GM12872 (cell line): Measurements from ENCODE around the gene SURF6.

Experiments
- CTCF ChIP-seq: IDR thresholded peaks from 3 replicates; pipeline ENCODE4 v1.5.1; 2011; ENCODE audit warnings: low read depth, mild to moderate bottlenecking, low read length, moderate library complexity; ENCODE audit not compliant: insufficient read depth

The SURF6 gene

GRCh38 chr9:133351526-133351907 is 15.5 kb upstream of the SURF6 start:
- no peak for TF ChIP-seq CTCF

DNA sequence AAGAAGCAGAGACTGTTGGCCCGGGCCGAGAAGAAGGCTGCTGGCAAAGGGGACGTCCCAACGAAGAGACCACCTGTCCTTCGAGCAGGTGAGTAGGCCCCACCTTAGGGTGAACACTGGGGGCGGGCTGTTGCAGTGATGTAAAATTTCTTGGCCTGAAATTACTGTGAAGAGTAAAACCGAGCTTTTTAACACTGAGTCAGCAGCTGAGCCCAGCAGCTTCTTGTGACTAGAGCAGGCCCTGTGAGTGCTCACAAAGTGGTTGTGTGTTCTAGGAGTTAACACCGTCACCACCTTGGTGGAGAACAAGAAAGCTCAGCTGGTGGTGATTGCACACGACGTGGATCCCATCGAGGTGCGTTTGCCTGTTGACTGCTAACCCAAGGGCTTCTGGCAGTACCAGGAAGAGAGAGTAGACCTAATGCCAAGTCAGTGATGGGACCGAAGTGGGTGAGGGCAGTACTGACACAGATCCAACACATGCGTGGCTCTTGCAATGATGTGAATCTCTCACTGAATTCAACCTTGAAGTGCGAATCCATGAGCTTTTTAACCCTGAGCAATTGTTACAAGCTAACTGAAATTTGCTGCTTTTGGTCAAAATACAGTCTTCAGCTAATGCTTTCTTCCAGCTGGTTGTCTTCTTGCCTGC is 14.1 kb upstream of the SURF6 start:
- no peak for TF ChIP-seq CTCF

DNA sequence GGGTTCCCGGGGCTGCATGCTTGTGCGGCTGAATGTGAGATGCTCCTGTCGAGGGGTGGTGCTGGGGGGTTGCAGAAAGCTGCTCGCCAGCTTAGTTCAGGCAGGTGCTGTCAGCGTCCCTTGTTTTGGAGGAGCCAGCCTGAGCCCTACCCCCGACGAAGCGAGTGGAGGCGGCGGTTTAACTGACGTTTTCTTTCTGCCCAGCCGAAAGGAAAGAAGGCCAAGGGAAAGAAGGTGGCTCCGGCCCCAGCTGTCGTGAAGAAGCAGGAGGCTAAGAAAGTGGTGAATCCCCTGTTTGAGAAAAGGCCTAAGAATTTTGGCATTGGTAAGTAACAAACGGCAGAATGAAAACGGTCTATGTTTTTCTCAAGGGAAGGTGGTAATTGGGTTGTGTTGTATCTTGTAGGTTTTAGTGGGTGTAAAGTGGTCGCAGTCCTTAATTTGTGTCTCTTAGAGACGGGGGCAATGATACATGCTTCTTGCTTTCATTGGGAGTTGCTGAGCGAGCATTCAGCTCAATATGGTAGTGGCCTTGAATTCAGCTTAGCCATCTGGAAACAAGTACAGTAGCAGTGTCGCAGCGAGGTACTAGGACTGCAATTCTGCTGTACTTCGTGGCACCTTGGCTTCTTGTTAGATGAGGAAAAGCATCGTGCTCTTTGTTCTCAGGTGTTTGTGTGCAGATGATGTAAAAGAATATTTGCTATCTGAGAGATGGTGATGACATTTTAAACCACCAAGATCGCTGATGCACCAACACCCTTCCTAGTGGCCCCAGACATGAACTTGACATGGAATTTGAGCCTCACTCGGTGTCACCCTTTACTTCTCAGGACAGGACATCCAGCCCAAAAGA is 13.0 kb upstream of the SURF6 start:
- no peak for TF ChIP-seq CTCF

DNA sequence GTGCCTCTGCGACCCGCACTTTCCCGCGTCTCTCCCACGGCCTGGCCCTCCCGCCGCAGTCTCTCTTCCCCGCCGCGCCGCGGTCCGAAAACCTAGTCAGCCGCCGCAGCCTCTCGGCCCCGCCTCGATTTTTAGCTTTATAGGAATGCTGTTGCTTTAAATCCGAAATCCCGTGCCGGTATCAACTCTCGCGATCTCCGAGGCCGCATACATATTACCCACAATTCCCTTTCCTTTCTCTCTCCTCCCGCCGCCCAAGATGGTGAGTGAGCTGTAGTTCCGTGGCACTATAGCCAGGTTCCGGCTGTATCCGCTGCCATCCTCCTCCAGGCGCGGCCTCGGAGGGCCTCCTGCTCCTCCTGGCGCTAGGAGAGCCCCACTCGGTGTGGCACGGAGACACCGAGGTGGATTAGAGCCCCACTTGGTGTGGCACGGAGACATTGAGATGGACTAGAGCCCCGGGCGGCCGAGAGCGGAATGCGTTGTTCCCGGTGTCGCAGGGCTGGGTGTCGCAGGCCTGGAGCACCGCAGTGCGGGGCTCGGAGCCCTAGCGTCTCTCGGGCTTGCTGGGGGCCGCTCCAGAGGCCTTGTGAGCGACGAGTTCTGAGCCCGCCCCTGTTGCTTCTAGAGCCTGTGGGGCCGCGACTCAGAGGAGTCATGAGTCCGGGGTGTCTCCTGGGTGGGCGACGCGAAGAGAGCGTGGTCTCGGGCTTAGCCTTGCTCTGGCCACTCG is 12.2 kb upstream of the SURF6 start, which contains the start of the genes MED22 and RPL7A:
Gene MED22, minus strand, starts transcription at position 147 of the 733 bp plus-strand sequence. CDS start 1,469 bp downstream, outside the sequence.
Gene RPL7A, plus strand, starts transcription at position 234 of the 733 bp plus-strand sequence. Its CDS starts 26 bp downstream, at position 260.
- TF ChIP-seq CTCF: no peak

GRCh38 chr9:133347515-133347984 is 11.6 kb upstream of the SURF6 start:
- TF ChIP-seq CTCF: 0 out of 3 replicates have a peak, but pooled peaks have one; percentile 3

GRCh38 chr9:133346021-133346785 is 10.2 kb upstream of the SURF6 start:
- no peak for TF ChIP-seq CTCF
